Sigmoid colon (tissue), 3 donors: ENCODE results near the gene C14orf119.

ENCODE experiments used
- POLR2A ChIP-seq, 2 donors: fragments of 450-650 bp; IDR thresholded peaks; one replicate each; pipeline ENCODE4 v1.6.1; 2016; ENCODE audit warnings: antibody characterized with exemption in 2 of 2, mild to moderate bottlenecking in 2 of 2, moderate library complexity in 2 of 2
- TF ChIP-seq, protein P1 (sequence below), 4 experiments: fragments of 450-650 bp in 3 of 4; fragments of 200-600 bp in 1 of 4; IDR thresholded peaks; one replicate each; pipeline ENCODE4 v1.5.1; 2016 to 2019; ENCODE audit warnings: antibody characterized with exemption in 4 of 4, mild to moderate bottlenecking in 3 of 4, moderate library complexity in 2 of 4

DNA sequence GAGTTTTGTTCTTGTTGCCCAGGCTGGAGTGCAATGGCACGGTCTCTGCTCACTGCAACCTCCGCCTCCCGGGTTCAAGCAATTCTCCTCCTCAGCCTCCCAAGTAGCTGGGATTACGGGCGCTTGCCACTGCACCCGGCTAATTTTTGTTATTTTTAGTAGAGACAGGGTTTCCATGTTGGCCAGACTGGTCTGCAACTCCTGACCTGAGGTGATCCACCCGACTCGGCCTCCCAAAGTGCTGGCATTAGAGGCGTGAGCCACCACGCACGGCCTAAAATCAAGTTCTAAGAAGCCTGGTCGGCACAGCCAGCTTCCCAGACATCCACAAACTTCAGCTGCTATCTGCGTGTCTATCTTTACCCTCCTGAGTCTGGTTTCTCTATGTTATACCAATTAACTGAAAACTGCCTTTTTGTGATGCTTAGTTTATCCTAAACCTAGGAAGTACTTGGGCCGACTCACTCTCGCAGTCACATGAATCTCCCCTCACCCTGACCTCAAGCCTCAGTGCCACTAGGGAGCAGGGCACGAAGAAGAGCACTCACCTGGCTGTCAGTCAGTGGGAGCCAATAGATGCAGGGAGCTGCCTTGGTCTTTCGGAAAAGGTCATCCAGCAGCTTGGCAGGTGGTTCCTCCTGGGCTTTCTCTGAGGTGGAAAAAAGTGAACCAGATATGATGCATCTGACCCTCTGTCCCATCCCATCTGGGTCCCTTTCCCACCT, 34.6 kb upstream of the C14orf119 start:
- TF ChIP-seq, protein P1, sequence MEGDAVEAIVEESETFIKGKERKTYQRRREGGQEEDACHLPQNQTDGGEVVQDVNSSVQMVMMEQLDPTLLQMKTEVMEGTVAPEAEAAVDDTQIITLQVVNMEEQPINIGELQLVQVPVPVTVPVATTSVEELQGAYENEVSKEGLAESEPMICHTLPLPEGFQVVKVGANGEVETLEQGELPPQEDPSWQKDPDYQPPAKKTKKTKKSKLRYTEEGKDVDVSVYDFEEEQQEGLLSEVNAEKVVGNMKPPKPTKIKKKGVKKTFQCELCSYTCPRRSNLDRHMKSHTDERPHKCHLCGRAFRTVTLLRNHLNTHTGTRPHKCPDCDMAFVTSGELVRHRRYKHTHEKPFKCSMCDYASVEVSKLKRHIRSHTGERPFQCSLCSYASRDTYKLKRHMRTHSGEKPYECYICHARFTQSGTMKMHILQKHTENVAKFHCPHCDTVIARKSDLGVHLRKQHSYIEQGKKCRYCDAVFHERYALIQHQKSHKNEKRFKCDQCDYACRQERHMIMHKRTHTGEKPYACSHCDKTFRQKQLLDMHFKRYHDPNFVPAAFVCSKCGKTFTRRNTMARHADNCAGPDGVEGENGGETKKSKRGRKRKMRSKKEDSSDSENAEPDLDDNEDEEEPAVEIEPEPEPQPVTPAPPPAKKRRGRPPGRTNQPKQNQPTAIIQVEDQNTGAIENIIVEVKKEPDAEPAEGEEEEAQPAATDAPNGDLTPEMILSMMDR (IDR thresholded peaks at IDR 0.05) = no peak
- TF ChIP-seq POLR2A (IDR thresholded peaks at IDR 0.05) = no peak
